GM18502 (cell line): ENCODE data around the gene ARHGAP12.
A peak's percentile ranks its signal among the peaks of the same experiment; 100 is the strongest.
"Not testable (repeated sequence)": the region's sequence is repeated elsewhere in the genome, so short reads cannot be mapped to it uniquely, and the experiment has no call there.

Experiments
- ATAC-seq: cut with Tn5 transposase; IDR thresholded peaks from one replicate; pipeline ENCODE4 v1.9.1; 2021; ENCODE audit warnings: mild to moderate bottlenecking; ENCODE audit not compliant: unreplicated experiment, poor library complexity

Gene ARHGAP12

GRCh38 chr10:31774928-31775650 is 153.5 kb downstream of the ARHGAP12 start:
- no peak for ATAC-seq

DNA sequence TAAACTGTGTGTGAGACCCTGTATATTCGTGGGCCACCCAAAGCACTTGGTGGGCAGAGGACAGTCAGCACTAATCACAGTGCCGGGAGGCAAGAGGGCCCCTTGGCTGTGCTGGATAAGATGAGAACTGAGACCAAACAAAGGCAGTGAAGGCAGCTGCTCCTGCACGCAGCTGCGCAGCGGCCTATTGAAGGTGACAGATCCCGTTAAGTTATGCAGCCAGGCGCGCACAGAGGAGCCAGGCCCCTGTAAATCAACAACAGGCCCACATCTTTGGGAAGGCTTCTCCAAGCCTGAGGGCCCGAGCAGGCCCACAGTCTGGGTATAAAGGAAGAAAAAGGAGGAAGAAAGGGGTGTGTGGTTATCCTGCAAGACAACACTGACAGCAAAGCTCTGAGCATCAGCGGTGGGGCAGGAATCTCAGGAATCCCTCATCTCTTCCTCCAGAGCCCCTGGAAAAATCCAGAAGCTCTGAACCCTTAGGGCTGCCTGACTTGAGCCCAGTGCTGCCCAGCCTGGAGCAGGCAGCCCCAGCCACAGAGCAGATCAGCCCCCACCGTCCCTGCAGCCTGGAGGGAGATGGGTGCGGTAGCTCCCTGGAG is 154.2 kb downstream of the ARHGAP12 start:
- no peak for ATAC-seq

GRCh38 chr10:31773749-31774298 is 154.8 kb downstream of the ARHGAP12 start:
- ATAC-seq = no peak

DNA sequence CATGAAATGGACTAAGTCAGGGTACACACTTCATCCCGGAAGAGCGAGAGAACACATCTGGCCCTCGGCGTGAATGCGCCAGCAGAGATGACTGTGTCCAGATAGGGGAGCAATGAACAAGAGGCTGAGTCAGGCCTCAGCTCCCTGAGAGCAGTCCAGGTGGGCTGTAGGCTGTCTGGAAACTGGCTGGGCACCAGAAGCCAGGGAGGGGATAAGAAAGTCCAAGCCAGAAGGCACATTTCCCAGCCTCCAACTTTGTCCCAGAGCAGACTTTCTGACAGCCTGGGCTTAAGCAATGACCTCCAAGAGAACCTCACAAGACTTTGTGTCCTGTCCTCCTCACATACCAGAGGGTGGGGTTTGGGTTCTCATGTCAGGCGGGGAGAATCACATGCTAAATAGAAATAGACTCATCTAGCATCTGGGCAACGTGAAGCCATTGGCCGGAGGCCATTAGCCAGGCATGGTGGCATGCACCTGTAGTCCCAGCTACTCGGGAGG is 157.2 kb downstream of the ARHGAP12 start:
- no peak for ATAC-seq

GRCh38 chr10:31770307-31770902 is 158.2 kb downstream of the ARHGAP12 start:
- peak; percentile 71 for ATAC-seq

DNA sequence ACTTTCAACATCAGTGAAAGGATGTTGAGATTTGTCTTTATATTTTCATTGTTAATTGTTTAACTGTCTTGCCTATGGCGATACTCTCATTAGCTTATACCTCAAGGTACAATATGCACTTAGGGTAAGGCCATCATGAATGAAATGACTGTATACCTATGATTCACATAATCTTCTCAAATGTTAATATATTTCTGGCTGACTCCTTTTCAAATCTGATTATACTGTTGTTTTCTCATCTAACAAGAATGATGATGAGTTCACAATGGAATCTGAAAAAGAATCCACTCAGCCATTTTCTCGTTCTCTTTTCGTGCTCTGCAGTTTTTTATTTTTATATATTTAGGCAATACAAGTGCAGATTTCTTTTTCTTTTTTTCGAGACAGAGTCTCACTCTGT is 159.1 kb downstream of the ARHGAP12 start:
- ATAC-seq = no peak

GRCh38 chr10:31768935-31769334 is 159.7 kb downstream of the ARHGAP12 start:
- not testable (repeated sequence) for ATAC-seq

DNA sequence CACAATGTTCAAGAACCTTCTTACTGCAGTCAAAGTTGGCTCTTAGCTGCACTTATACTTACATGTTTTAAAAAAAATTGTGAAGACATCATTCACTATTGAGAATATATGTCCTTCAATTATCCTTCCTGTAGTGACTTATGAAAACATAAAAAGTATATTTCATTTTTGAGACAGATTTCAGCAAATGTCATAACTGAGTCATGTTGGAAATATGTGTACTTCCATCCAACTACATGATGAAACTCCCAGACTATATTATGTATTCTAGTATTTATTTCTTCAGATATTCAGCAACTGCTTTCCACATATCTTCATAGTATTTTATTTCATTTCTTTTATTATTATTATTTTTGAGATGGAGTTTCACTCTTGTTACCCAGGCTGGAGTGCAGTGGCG is 160.2 kb downstream of the ARHGAP12 start:
- ATAC-seq = no peak

DNA sequence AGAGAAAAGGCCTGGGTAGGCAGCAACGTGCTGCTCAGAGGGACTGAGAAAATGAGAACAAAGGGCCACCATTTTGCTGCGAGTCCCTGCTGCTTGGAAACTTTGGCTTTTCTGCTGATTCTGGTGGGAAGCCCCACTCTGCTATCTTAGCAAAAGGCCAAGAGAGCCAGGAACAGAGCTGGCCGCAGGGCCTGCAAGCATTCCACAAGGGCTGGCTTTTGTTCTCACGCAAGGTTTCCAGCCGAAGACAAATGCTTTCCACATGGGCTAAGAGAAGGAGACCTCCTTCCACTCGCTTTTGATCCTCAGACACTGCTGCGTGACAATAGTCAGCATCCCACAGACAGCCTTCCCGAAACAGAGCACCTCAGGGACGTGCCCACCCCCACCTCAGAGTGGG is 163.1 kb downstream of the ARHGAP12 start:
- no peak for ATAC-seq

- ATAC-seq = no peak
These were observed 166.3 kb downstream of the ARHGAP12 start for GRCh38 chr10:31762316-31762715.

DNA sequence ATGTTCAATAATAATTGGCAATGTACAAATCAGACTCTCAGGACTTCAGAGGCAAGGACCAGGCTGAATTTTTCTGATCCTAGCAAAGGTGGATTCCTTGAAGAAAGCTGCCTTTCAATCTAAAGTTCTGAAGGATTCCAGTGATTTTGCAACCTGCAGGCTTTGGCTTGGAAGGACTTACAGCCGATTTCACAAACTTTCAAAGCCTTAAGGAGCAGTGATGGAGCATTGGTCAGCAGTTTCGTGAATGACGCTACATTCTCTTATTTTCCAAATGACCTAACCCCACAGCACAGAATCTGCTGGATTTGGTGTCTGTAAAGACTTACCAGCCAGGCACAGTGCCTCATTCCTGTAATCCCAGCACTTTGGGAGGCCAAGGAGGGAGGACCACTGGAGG is 167.5 kb downstream of the ARHGAP12 start:
- no peak for ATAC-seq

DNA sequence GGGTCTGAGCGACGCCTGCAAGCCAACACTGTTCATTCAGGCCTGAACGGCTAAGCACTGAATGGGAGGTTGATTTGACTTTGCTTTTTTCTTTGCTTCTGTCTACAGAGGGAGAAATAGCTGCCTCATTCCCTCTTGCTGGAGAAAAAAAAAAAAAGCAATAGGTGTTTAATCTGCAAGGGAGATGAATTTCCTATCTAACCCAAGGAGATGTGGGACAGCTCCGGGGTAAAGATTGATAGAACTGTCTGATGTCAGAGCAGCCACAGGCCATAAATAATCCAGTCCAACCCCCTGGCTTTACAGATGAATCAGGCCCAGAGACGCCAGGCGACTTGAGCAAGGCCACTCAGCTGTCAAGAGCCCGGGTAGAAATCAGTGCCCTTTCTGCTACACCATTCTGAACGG is 168.0 kb downstream of the ARHGAP12 start:
- no peak for ATAC-seq

- ATAC-seq = peak; percentile 96
These were observed 168.6 kb downstream of the ARHGAP12 start for GRCh38 chr10:31759799-31760626.

- ATAC-seq = no peak
These were observed 169.4 kb downstream of the ARHGAP12 start for GRCh38 chr10:31759124-31759798.

DNA sequence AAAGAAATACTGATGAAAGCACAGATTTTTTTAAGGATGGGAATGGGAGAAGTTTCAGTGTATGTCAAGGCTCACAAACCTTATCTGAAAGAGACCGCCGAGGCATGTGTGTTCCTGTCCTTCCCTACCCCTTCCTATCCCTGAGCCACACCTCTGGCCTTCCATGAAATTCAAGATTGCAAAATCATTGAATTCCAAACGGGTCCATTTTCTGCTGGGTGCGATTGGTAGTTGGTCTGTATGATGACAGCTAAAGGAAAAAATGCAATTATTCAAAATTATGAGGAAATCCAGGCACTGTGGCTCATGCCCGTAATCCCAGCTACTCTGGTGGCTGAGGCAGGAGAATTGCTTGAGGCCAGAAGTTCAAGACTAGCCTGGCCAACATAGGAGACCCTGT is 170.1 kb downstream of the ARHGAP12 start:
- no peak for ATAC-seq

- no peak for ATAC-seq
These were observed 170.8 kb downstream of the ARHGAP12 start for GRCh38 chr10:31757831-31758230.

GRCh38 chr10:31757386-31757791 is 171.2 kb downstream of the ARHGAP12 start:
- no peak for ATAC-seq

GRCh38 chr10:31756729-31757110 is 171.9 kb downstream of the ARHGAP12 start:
- no peak for ATAC-seq

DNA sequence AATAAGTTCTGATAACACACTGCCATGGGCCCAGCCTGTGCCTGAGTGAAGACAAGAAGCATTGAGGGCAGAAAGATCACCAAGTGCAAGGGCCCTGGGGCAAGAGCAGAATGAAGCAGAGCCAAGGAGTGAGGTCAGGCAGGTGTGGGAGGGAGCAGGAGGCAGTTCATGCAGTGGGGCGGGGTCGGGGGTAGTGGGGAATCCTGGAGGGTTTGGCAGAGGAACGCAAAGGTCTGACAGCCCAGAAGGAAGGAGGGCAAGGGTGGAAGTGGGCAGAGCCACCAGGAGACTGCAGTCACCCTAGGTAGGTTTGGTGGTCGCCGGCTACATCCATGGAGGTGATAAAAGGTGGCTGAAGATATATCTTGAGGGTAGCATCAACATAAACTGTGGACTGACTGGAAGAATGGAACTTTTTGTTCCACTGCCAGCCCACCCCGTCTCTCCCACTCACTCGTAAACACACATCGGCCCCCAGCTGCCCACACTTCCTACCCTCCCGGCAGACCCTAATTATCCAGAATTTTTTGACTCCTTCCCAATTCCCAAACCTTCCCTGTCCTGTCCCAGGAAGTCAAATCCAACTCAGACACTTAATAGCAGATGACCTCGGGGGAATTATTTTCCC is 172.4 kb downstream of the ARHGAP12 start:
- no peak for ATAC-seq
